Measurements from ENCODE around the gene TLR9.
"Not testable (repeated sequence)": the region's sequence is repeated elsewhere in the genome, so short reads cannot be mapped to it uniquely, and the experiment has no call there.

Gene TLR9

GRCh38 chr3:52197499-52197841 is 28.0 kb downstream of the TLR9 start:
- in situ Hi-C loops (cut with HindIII; ENCODE audit: low sequenced_read_pairs), result no loop called here

- in situ Hi-C loops (cut with HindIII; ENCODE audit: low sequenced_read_pairs), result no loop called here
Observed at GRCh38 chr3:52196977-52197376, 28.5 kb downstream of the TLR9 start.

GRCh38 chr3:52195823-52196331 is 29.6 kb downstream of the TLR9 start:
- in situ Hi-C loops (cut with HindIII; ENCODE audit: low sequenced_read_pairs), result no loop called here

- in situ Hi-C loops (cut with HindIII; ENCODE audit: low sequenced_read_pairs), result no loop called here
Observed at GRCh38 chr3:52195291-52195597, 30.2 kb downstream of the TLR9 start.

GRCh38 chr3:52194485-52195290 is 30.8 kb downstream of the TLR9 start:
- in situ Hi-C loops (cut with HindIII; ENCODE audit: low sequenced_read_pairs), result no loop called here

- in situ Hi-C loops (cut with HindIII; ENCODE audit: low sequenced_read_pairs), result no loop called here
Observed at GRCh38 chr3:52193065-52193464, 32.4 kb downstream of the TLR9 start.

GRCh38 chr3:52191663-52192062 is 33.8 kb downstream of the TLR9 start:
- in situ Hi-C loops (cut with HindIII; ENCODE audit: low sequenced_read_pairs), result no loop called here

GRCh38 chr3:52190294-52191074 is 35.0 kb downstream of the TLR9 start:
- in situ Hi-C loops (cut with HindIII; ENCODE audit: low sequenced_read_pairs), result no loop called here

GRCh38 chr3:52188556-52188955 is 36.9 kb downstream of the TLR9 start:
- in situ Hi-C loops (cut with HindIII; ENCODE audit: low sequenced_read_pairs), result loop anchor here (10.0 kb wide), 1 partner anchor 86 kb away; the partner anchor contains the start of gene WDR82

- in situ Hi-C loops (cut with HindIII; ENCODE audit: low sequenced_read_pairs), result loop anchor here (10.0 kb wide), 1 partner anchor 88 kb away; the partner anchor contains the start of gene WDR82
Observed at GRCh38 chr3:52186729-52187128, 38.7 kb downstream of the TLR9 start.

- in situ Hi-C loops (cut with HindIII; ENCODE audit: low sequenced_read_pairs), result loop anchor here (10.0 kb wide), 1 partner anchor 89 kb away; the partner anchor contains the start of gene WDR82
Observed at GRCh38 chr3:52185837-52186236, 39.6 kb downstream of the TLR9 start.

- in situ Hi-C loops (cut with HindIII; ENCODE audit: low sequenced_read_pairs), result loop anchor here (10.0 kb wide), 1 partner anchor 89 kb away; the partner anchor contains the start of gene WDR82
Observed at GRCh38 chr3:52185311-52185710, 40.1 kb downstream of the TLR9 start.

- in situ Hi-C loops (cut with HindIII; ENCODE audit: low sequenced_read_pairs), result loop anchor here (5.0 to 10.0 kb wide), 2 partner anchors 90 to 92 kb away; partner anchors contain the start of gene WDR82
Observed at GRCh38 chr3:52184690-52185089, 40.8 kb downstream of the TLR9 start.

- in situ Hi-C loops (cut with HindIII; ENCODE audit: low sequenced_read_pairs), result loop anchor here (5.0 to 10.0 kb wide), 2 partner anchors 91 to 92 kb away; partner anchors contain the start of gene WDR82
Observed at GRCh38 chr3:52183786-52184445, 41.5 kb downstream of the TLR9 start.

- in situ Hi-C loops (cut with HindIII; ENCODE audit: low sequenced_read_pairs), result loop anchor here (5.0 to 10.0 kb wide), 2 partner anchors 90 to 92 kb away; partner anchors contain the start of gene WDR82
Observed at GRCh38 chr3:52182691-52183090, 42.8 kb downstream of the TLR9 start.

- in situ Hi-C loops (cut with HindIII; ENCODE audit: low sequenced_read_pairs), result loop anchor here (5.0 to 10.0 kb wide), 2 partner anchors 90 to 93 kb away; partner anchors contain the start of gene WDR82
Observed at GRCh38 chr3:52182196-52182595, 43.2 kb downstream of the TLR9 start.

GRCh38 chr3:52181543-52181942 is 43.9 kb downstream of the TLR9 start:
- in situ Hi-C loops (cut with HindIII; ENCODE audit: low sequenced_read_pairs), result loop anchor here (5.0 to 10.0 kb wide), 2 partner anchors 89 to 93 kb away; partner anchors contain the start of gene WDR82

- in situ Hi-C loops (cut with HindIII; ENCODE audit: low sequenced_read_pairs), result no loop called here
Observed at GRCh38 chr3:52178537-52178936, 46.9 kb downstream of the TLR9 start.

GRCh38 chr3:52178126-52178525 is 47.3 kb downstream of the TLR9 start:
- in situ Hi-C loops (cut with HindIII; ENCODE audit: low sequenced_read_pairs), result not testable (repeated sequence)

- in situ Hi-C loops (cut with HindIII; ENCODE audit: low sequenced_read_pairs), result no loop called here
Observed at GRCh38 chr3:52177701-52178042, 47.8 kb downstream of the TLR9 start.
